ENCODE measurements around the gene PDE7B. TPM values are rescaled to one million over a fixed set of nuclear protein-coding genes. Genes with fewer than 3 reads are reported as not detected.
A peak's percentile ranks its signal among the peaks of the same experiment; 100 is the strongest.

Gene PDE7B
- total and polyA plus RNA-seq, 4 donors, result 0.26 to 3.7 (median 1.8) TPM

GRCh38 chr6:135866445-135867123 is 15.1 kb downstream of the PDE7B start:
- Histone ChIP-seq H3K4me3 (no peak overlapping the region), H3K4me1 (ENCODE audit: control insufficient read depth in 5 of 5, insufficient read depth in 5 of 5, low read length in 5 of 5) (peaks cover 0 to 8% (median 0%) of the 10 kb centered on the region in 5 donors), H3K9ac (ENCODE audit: insufficient read depth in 1 of 2, low read length in 2 of 2) (no peak overlapping the region), H3K9me3 (ENCODE audit: control insufficient read depth in 4 of 4, insufficient read depth in 3 of 4, low read length in 3 of 4) (no peaks in the 10 kb centered on the region), H3K36me3 (ENCODE audit: control insufficient read depth in 4 of 4, insufficient read depth in 4 of 4, low read length in 4 of 4) (no peaks in the 10 kb centered on the region), H3K27ac (ENCODE audit: low read depth in 1 of 2, low read length in 1 of 2) (peak overlapping the region in 1 of 2 donors; percentile 29), H3K27me3 (ENCODE audit: control insufficient read depth in 3 of 3, insufficient read depth in 3 of 3, low read length in 2 of 3) (no peaks in the 10 kb centered on the region)
- WGBS, 2 donors, result 80 to 85% methylated on average over 7 of the region's 7 CpGs
- DNase-seq (peak in 2 of 3 donors; percentile 27 to 39), ATAC-seq (ENCODE audit: insufficient read depth, low FRiP score) (no peak)
- no peak for TF ChIP-seq CTCF (IDR thresholded peaks at IDR 0.05; ENCODE audit: control extremely low read depth, extremely low read depth)

DNA sequence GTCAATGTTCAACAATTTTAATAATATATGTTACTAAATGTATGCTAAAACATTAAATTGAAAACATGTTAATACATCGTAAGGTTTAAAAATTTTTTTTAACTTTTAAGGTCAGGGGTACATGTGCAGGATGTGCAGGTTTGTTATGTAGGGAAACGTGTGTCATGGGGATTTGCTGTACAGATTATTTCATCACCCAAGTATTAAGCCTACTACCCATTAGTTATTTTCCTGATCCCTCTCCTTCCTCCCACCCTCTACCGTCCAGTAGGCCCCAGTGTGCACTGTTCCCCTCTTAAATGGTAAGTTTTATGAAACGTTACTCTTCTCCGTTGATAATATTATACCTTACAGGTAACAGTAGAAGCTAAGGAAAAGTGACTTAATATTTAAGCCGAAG is 15.8 kb downstream of the PDE7B start:
- Histone ChIP-seq H3K27ac (ENCODE audit: low read depth in 1 of 2, low read length in 1 of 2) (no peak overlapping the region), H3K4me3 (no peak overlapping the region), H3K4me1 (ENCODE audit: control insufficient read depth in 5 of 5, insufficient read depth in 5 of 5, low read length in 5 of 5) (peaks cover 0 to 8% (median 0%) of the 10 kb centered on the region in 5 donors), H3K9ac (ENCODE audit: insufficient read depth in 1 of 2, low read length in 2 of 2) (no peak overlapping the region), H3K9me3 (ENCODE audit: control insufficient read depth in 4 of 4, insufficient read depth in 3 of 4, low read length in 3 of 4) (no peaks in the 10 kb centered on the region), H3K27me3 (ENCODE audit: control insufficient read depth in 3 of 3, insufficient read depth in 3 of 3, low read length in 2 of 3) (no peaks in the 10 kb centered on the region), H3K36me3 (ENCODE audit: control insufficient read depth in 4 of 4, insufficient read depth in 4 of 4, low read length in 4 of 4) (no peaks in the 10 kb centered on the region)
- DNase-seq, result no peak
- no peak for TF ChIP-seq CTCF (IDR thresholded peaks at IDR 0.05; ENCODE audit: control extremely low read depth, extremely low read depth)
- no peak for ATAC-seq (ENCODE audit: insufficient read depth, low FRiP score)
- 79 to 89% methylated on average over 6 of the region's 6 CpGs for WGBS, 2 donors

DNA sequence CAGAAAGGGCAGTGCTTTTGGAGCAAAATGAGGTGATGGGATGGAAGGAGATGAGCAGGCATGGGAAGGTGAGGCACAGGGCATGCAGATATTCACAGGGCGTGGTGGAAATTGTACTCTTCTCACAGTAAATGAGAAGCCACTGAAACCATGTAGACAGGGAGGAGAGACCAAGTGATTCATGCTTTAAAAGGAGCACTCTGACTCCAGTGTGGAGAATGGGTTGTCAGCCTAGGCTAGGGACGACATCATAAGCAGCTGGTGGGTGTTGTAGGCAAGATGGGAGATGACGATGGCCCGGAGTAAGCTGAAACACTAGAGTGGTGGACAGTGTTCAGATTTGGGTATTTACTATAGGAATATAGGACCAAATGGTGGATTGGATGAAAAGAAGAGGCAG is 18.4 kb downstream of the PDE7B start:
- 93 to 95% methylated on average over 4 of the region's 4 CpGs for WGBS, 2 donors
- Histone ChIP-seq H3K27me3 (ENCODE audit: control insufficient read depth in 3 of 3, insufficient read depth in 3 of 3, low read length in 2 of 3) (no peaks in the 10 kb centered on the region), H3K27ac (ENCODE audit: low read depth in 1 of 2, low read length in 1 of 2) (no peak overlapping the region), H3K9ac (ENCODE audit: insufficient read depth in 1 of 2, low read length in 2 of 2) (no peak overlapping the region), H3K4me1 (ENCODE audit: control insufficient read depth in 5 of 5, insufficient read depth in 5 of 5, low read length in 5 of 5) (peaks cover 0 to 8% (median 0%) of the 10 kb centered on the region in 5 donors), H3K9me3 (ENCODE audit: control insufficient read depth in 4 of 4, insufficient read depth in 3 of 4, low read length in 3 of 4) (no peaks in the 10 kb centered on the region), H3K4me3 (no peak overlapping the region), H3K36me3 (ENCODE audit: control insufficient read depth in 4 of 4, insufficient read depth in 4 of 4, low read length in 4 of 4) (no peaks in the 10 kb centered on the region)
- DNase-seq (no peak), ATAC-seq (ENCODE audit: insufficient read depth, low FRiP score) (no peak)
- TF ChIP-seq CTCF (IDR thresholded peaks at IDR 0.05; ENCODE audit: control extremely low read depth, extremely low read depth), result no peak

Measured in lung (tissue), 12 donors.